GM15510 (cell line): ENCODE data around the gene MAJIN.

Experiments
- POLR2A ChIP-seq: IDR thresholded peaks from 3 replicates; pipeline ENCODE4 v1.6.1; 2011; ENCODE audit warnings: borderline replicate concordance; ENCODE audit not compliant: insufficient read length; ENCODE audit errors: extremely low read depth

MAJIN gene

GRCh38 chr11:64971421-64972233, at the start of gene MAJIN:
Gene MAJIN (minus strand): TSS chr11:64972108. CDS start chr11:64959405, 12,703 bp downstream.
- no peak for TF ChIP-seq POLR2A

GRCh38 chr11:65021509-65021908, 49.6 kb upstream of the MAJIN start:
- no peak for TF ChIP-seq POLR2A

GRCh38 chr11:65021003-65021402, 49.1 kb upstream of the MAJIN start:
- TF ChIP-seq POLR2A, result no peak

- no peak for TF ChIP-seq POLR2A
Measured at GRCh38 chr11:65019824-65020223, 47.9 kb upstream of the MAJIN start.

- no peak for TF ChIP-seq POLR2A
Measured at GRCh38 chr11:65017937-65018336, 46.0 kb upstream of the MAJIN start.

GRCh38 chr11:65016705-65017104, 44.8 kb upstream of the MAJIN start:
- no peak for TF ChIP-seq POLR2A

GRCh38 chr11:65014726-65015227, 42.9 kb upstream of the MAJIN start:
- TF ChIP-seq POLR2A, result no peak

- peak; percentile 57 for TF ChIP-seq POLR2A
Measured at GRCh38 chr11:65013888-65014725, 42.2 kb upstream of the MAJIN start, which contains the start of gene ARL2. Gene ARL2 (plus strand): TSS chr11:65014160. CDS start chr11:65014208, 48 bp downstream.

- TF ChIP-seq POLR2A, result peak; percentile 7
Measured at GRCh38 chr11:65013130-65013887, 41.4 kb upstream of the MAJIN start.

- TF ChIP-seq POLR2A, result no peak
Measured at GRCh38 chr11:65008873-65009272, 37.0 kb upstream of the MAJIN start.

GRCh38 chr11:65008016-65008415, 36.1 kb upstream of the MAJIN start:
- no peak for TF ChIP-seq POLR2A

- TF ChIP-seq POLR2A, result no peak
Measured at GRCh38 chr11:65003282-65003681, 31.4 kb upstream of the MAJIN start.

GRCh38 chr11:65002706-65003105, 30.8 kb upstream of the MAJIN start:
- no peak for TF ChIP-seq POLR2A

- no peak for TF ChIP-seq POLR2A
Measured at GRCh38 chr11:64999478-64999877, 27.6 kb upstream of the MAJIN start.
